ENCODE measurements around the gene STIP1.
"Not testable (repeated sequence)": the region's sequence is repeated elsewhere in the genome, so short reads cannot be mapped to it uniquely, and the experiment has no call there.

Gene STIP1

DNA sequence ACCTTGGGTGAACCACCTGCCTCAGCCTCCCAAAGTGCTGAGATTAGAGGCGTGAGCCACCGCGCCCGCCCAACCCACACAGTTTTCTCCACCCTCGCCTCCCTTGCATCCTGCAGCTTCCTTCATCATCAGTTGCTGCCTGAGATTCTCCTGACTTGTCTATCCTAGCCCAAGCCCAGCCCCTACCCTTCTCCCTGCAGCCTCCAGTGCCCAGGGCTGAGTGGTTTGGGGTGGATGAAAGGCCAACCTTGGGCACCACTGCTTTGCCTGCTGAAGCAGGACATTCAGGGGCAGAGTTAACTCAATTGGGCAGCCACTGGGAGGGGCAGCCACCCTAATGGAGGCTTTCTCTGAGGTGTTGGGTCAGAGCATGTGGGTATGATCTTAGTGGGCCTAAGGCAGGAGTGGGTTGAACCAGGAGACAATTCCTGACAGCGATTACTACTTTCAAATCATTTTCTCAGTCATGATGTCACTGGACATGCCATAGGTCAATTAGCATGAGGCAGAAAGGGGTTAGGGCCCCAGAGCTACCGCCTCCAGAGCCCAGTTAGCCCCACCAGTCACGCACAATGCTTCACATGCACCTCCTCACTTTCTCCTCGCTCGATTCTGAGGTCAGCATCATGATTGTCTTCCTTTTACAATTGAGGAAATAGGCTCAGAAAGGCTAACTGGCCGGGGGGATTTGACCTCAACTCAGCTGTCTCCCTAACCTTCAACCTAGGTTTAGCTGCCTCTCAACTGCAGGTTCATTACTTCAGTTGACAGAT is 53.9 kb downstream of the STIP1 start:
- no peak for DNase-seq

GRCh38 chr11:64240435-64241240 is 54.7 kb downstream of the STIP1 start, which contains the start of gene FKBP2:
TSS of gene FKBP2 (plus strand) at chr11:64241095. CDS start at chr11:64242388, 1,293 bp downstream.
- DNase-seq = peak; percentile 87 to 92

GRCh38 chr11:64241241-64241490 is 55.2 kb downstream of the STIP1 start:
- DNase-seq = peak; percentile 98 to 99

GRCh38 chr11:64241491-64242374 is 55.8 kb downstream of the STIP1 start:
- no peak for DNase-seq

DNA sequence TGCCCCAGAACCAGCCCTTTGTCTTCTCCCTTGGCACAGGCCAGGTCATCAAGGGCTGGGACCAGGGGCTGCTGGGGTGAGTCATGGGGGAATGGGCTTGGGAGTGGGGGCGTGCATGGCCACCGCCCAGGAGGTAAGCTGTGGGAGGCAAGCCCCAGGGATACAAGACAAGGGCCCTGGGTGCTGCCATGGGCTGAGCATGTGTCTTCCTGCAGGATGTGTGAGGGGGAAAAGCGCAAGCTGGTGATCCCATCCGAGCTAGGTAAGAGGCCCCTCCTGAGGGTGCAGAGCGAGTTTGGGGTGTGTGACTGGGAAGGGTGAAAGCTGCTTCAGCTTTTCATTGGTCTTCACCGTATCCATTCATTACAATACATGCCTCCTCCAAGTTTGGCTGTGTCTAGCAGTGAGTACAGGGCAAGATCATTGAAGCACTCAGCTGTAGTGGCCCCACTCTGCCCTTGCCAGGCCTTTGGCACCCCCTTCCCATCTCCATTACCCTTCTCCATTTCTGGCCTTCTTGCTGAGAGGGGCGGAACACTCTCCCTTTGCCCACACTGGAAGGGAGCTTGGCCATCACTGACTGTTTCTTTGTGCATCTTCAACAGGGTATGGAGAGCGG is 57.4 kb downstream of the STIP1 start:
- DNase-seq = no peak

DNA sequence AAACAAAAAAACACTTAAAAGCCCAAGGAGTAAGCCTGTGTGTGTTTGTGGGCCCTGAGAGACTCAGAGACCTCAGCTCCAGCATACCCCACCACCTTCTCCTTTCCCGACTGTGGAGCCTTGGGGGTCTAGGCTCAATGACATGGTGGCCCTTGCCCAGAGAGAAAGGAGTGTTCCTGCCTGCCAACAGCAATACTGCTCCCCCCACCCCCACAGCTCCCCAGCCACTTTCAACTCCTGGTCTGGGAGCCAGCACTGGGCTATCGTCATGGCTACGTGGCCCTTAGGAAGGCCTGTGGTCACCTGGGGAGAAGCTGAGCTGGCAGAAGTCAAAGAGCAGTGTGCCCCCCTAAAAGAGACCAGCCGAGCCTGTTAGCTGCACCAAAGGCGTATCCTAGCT is 58.1 kb downstream of the STIP1 start:
- DNase-seq = no peak

DNA sequence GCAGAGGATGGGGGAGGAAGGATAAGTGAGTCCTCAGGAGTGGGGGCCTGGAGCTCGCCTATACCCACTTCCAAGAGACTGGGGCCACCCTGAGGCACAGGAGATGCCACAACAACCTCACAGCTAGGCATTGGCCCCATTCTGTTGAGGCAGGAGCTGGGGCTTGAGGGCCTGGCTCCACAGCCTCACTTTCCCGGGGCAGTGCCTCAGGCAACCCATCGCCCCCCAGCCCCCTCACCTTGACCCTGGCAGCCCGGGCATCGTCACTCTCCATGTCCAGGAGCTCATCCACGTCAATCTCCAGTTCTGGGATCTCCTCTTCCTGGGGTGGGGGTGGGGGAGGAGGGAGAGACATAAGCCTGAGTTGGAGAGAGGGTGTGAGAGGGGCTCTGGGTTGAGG is 59.0 kb downstream of the STIP1 start:
- no peak for DNase-seq

GRCh38 chr11:64245401-64245796 is 59.4 kb downstream of the STIP1 start:
- no peak for DNase-seq

- no peak for DNase-seq
Measured at GRCh38 chr11:64245797-64246620, 60.0 kb downstream of the STIP1 start.

- not testable (repeated sequence) for DNase-seq
Measured at GRCh38 chr11:64246621-64246870, 60.6 kb downstream of the STIP1 start.

- DNase-seq = peak in 1 of 2 experiments; percentile 24
Measured at GRCh38 chr11:64246871-64247728, 61.1 kb downstream of the STIP1 start, which contains the start of gene PPP1R14B. TSS of gene PPP1R14B (minus strand) at chr11:64246943. CDS start at chr11:64246673, 270 bp downstream.

DNA sequence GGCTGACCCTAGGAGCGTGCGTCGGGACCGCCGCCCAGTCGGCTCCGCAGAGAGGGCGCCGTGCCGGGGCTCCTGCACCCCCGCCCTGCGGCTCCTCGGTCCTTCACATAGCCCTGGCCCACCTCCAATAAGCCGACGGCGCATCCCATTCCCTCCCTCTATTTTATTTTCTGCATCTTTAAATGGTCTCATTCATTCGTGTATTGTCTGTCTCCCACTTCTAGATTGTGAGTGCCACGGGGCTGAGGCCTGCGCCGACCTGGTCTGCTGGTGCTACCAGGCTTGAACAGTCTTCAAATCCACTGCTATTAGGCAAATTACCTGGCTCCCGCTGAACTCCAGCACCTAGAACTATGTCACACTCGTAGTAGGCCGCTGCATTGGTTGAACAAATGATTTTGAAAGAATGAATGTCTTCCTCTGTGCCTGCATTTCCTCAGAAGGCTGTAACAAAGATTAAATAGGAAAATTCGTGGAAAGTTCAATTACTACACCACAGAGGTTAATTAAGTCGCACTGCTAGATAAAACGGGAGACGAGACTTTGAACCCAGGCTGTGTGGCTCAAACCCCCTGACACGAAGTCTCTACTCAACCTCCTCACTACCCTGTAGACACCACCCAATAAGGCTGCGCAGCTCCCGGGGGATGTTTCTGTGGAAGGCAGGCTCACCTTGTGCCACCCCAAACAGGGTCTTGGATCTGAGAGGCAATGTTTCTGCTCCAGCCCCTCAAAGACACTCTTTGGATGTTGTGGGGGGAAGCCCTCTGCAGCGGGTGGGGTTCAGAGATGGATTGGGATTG is 62.0 kb downstream of the STIP1 start:
- no peak for DNase-seq

GRCh38 chr11:64248578-64248977 is 62.6 kb downstream of the STIP1 start:
- DNase-seq = no peak

DNA sequence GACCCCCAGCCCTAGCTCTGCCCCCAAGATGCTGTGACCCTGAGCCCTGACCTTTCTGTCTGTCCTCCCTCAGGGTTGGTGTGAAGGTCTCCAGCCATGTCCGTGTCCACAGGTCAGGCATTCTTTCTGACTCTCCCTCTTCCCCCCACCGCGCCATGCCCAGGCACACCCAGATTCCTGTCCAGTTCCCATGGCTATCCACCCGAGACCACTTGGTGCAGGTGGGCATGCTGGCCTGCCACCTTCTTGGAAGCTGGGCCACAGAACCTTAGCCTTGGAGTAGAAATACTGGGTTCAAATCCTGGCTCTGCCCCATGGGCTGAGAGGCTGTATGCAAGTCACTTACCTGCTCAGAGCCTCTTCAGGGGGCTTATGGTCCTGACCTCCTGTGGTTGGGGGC is 63.1 kb downstream of the STIP1 start:
- DNase-seq = no peak

DNA sequence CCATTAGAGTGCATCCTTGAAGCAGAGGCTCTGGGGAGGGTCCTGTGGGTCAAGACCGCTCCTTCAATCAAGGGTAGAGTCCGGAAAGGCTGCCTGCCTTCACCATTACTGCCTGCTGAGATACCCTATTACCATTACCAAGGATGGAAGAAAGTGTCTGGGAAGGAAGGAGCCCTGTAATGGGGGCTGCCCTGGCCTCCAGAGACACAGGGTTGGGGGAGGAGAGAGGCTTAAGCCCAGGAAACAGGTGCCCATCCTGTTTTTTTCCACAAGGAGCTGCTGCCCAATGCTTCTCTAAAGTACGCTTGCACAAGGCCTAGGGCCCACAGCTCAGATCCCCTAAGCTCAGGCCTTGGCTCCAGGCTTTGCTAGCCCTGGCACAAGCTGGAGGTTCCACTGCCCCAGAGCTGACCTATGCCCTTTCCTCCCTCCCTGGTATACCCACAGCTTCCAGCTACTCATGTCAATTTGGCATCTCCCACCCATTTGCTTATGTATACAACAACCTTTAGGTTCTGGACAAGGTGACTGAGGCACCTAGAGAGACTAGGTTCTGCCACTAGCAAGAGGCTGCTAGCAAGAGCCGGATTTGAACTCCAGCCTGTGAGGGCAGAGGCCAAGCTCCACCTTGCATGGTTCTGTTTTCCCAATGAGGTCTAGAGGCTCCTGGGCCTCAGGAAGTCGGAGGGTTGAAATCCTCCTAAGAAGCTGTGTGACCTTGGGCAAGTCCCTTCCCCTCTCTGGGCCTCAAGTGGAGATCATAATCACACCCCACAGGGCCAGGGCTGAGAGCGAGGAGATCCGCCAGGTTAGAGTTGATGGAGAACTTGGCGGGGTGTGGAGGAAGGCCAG is 63.8 kb downstream of the STIP1 start:
- no peak for DNase-seq

DNA sequence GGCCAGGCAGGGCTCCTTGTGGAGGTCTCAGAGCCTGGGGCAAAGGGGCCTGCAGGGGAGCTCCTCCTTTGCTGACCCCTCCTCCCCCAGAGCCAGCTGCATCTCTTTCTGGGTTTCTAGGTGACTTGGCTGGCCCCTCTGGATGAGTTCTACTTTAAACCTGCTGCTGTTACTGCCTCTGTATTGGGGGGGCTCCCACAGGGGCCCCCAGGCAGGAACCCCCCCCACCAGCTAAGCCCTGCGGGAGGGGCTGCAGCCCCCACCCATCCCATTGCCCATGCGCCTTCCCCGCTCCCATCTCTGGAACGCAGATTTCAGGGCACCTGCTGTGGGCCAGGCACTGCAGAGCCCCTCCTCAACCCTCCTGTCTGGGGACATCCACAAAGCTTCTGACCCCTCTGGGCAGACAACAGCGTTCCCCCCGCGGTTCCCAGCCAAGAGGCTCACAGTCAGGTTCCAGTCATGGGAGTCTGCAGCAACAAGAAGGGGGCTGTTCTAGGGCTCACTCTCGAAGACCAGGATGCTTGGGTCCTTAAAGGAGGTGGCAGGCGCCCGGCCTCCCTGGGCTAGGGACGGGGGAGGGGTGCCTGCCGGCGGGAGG is 64.5 kb downstream of the STIP1 start:
- no peak for DNase-seq

DNA sequence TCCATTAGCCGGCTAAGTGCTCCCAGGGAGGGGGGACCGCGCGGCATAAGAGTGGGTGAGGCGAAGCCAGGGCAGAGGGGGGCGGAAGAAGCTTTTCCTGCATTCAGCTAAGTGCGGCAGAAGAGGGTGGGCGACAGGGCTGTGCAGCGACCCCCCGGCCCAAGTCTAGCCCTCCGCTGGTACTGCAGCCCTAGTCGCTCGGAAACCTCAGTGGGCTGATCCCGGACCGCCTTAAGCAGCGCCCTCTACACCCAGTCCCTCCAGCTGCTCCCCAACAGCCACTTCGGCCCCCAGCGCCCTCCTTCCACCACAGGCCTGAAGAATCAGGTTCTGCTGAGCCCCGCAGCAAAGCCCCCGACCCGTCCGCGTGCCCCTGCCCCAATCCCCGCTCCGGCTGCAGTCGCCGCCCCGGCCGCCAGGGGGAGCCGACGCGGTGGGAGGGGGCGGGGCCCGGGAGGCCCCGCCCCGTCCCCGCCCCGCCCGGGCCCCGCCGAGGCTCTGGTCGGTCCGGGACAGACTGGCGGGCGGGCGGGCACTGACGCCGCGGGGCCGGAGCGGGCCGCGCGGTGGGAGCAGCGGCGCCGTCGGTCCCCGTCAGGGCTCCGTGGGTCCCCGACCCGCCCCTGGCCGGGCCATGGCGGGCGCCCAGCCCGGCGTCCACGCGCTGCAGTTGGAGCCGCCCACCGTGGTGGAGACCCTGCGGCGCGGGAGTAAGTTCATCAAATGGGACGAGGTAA is 65.2 kb downstream of the STIP1 start, which contains the start of gene PLCB3:
Gene PLCB3, plus strand, starts transcription at position 515 of the 737 bp plus-strand sequence. Its CDS starts 120 bp downstream, at position 635.
- DNase-seq = no peak

- no peak for DNase-seq
Measured at GRCh38 chr11:64251753-64252002, 65.7 kb downstream of the STIP1 start.
